T-helper 1 cell treated with Interleukin-12 subunit alpha and Interleukin-12 subunit beta and Interleukin-4 antibody, amounts not matched to agents 30 μg/mL and 1 μg/mL, for 36 hours (primary cell): ENCODE data around the gene HYCC2.
"Not testable (repeated sequence)": the region's sequence is repeated elsewhere in the genome, so short reads cannot be mapped to it uniquely, and the experiment has no call there.

Experiments
- H3K27ac Mint-ChIP-seq: one replicate; pipeline ENCODE4 v1.8.0; 2021; ENCODE audit warnings: mild to moderate bottlenecking, mixed read lengths
- H3K27me3 Mint-ChIP-seq: one replicate; pipeline ENCODE4 v1.8.0; 2021; ENCODE audit warnings: low read depth, mixed read lengths
- H3K36me3 Mint-ChIP-seq: one replicate; pipeline ENCODE4 v1.8.0; 2021; ENCODE audit warnings: low read depth, mixed read lengths
- H3K4me1 Mint-ChIP-seq: one replicate; pipeline ENCODE4 v1.8.0; 2021; ENCODE audit warnings: low read depth, mixed read lengths
- H3K4me3 Mint-ChIP-seq: one replicate; pipeline ENCODE4 v1.8.0; 2021; ENCODE audit warnings: mild to moderate bottlenecking, moderate library complexity, mixed read lengths
- H3K9me3 Mint-ChIP-seq: one replicate; pipeline ENCODE4 v1.8.0; 2021; ENCODE audit warnings: mixed read lengths

Gene HYCC2

GRCh38 chr2:201071479-201072200, at the start of gene HYCC2, which contains the start of gene NDUFB3:
Gene HYCC2 (minus strand): TSS chr2:201071671. CDS start chr2:201024009, 47,662 bp downstream.
Gene NDUFB3 (plus strand): TSS chr2:201072001. CDS start chr2:201078883, 6,882 bp downstream.
- Mint-ChIP-seq H3K4me3 (peak within 1 kb of the TSS; percentile 94), H3K27me3 (no peaks in the 10 kb centered on the region), H3K36me3 (peaks cover 3% of the 10 kb centered on the region), H3K9me3 (no peaks in the 10 kb centered on the region), H3K4me1 (peaks cover 39% of the 10 kb centered on the region), H3K27ac (peak within 1 kb of the TSS; percentile 90)

DNA sequence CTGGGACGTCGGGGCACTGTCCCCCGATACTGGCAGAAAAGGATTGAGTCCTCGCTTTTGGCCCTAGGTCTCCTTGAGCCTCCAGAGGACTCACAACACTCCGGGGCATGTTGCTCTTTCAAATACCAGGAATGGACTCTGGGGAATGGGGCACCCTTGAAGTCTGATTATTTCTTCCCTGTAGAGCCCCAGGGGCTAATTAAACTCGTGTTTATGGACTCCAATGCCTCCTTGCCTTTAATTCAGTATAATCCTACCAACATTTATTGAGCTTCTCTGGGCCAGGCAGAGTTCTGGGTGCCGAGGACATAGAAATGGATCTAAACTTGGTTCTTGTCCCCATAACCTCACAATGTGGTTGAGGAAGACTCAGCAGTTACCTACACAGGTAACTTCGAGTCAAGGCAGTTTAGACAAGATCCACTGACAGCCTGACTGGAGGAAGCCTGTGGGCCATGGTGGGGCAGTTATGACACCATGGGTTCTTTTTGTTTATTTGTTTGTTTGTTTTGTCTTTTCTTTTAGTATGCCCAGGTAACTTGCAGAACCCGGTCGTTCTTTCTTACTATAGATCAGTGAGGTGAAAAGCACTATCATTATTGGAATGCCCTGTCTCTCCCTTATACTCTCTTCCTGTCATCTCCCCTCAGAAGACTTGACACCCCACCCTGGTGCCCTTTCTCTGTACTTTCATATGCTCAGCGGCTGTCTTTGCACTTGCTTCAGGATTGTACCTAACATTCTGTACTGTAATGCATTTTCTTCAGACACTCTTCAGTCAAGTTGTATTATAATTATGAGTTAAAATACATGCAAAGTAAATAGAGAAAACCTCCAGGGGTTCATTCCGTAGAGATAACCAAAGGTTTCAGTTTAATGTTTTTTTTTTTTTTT, 47.7 kb upstream of the HYCC2 start:
- Mint-ChIP-seq H3K9me3 (no peaks in the 10 kb centered on the region), H3K4me3 (peak overlapping the region; percentile 97), H3K4me1 (peaks cover 51% of the 10 kb centered on the region), H3K27me3 (no peaks in the 10 kb centered on the region), H3K36me3 (peaks cover 51% of the 10 kb centered on the region), H3K27ac (peak overlapping the region; percentile 94)

DNA sequence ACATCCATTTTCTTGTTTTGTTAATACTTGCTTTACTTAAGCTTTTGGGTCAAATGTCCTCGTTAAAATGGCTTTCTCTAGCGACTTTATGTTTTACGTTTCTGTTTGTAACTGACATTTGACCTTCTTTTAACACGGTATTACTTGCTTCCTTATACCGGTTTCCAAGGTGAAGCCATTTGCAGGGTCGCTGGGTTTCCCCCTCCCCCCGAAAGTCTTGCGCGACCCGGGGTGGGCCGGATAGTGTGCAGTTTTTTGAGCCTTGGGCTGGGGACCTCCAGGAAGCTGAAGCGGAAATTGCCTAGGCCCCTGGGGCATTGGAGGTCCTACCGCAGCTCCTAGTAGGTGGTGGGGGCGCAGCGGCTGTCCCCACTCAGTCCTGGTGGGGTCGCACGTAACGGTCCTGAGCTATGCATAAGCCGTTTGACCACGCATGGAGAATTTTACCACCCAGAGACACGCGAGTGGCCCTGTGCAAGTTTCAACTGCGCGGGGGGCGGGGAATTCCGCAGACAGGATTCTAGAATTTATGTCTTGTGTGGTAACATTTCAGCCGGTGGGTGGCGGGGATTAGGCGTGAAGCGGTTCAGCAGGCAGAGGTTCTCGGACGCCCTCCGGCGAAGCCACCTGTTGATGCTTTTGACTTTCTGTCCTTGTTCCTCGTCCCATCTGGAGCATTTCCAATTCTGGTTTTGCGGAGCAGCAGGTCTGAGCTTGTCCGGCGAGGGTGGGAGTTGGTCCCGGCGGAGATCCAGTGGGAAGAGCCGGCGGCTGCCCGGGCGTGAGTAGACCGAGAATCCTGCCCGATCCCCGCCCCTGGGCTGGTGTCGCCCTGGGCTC, 46.9 kb upstream of the HYCC2 start:
- Mint-ChIP-seq H3K4me1 (peaks cover 47% of the 10 kb centered on the region), H3K9me3 (no peaks in the 10 kb centered on the region), H3K27me3 (no peaks in the 10 kb centered on the region), H3K27ac (peak overlapping the region; percentile 94), H3K4me3 (peak overlapping the region; percentile 97), H3K36me3 (peaks cover 44% of the 10 kb centered on the region)

GRCh38 chr2:201117735-201118094, 46.2 kb upstream of the HYCC2 start:
- not testable (repeated sequence) for H3K9me3 Mint-ChIP-seq, H3K27me3 Mint-ChIP-seq
- Mint-ChIP-seq H3K4me1 (peaks cover 43% of the 10 kb centered on the region), H3K4me3 (peak overlapping the region; percentile 97), H3K27ac (peak overlapping the region; percentile 94), H3K36me3 (peaks cover 40% of the 10 kb centered on the region)

GRCh38 chr2:201116959-201117734, 45.7 kb upstream of the HYCC2 start:
- Mint-ChIP-seq H3K36me3 (peaks cover 35% of the 10 kb centered on the region), H3K9me3 (no peaks in the 10 kb centered on the region), H3K4me3 (peak overlapping the region; percentile 97), H3K4me1 (peaks cover 38% of the 10 kb centered on the region), H3K27me3 (no peaks in the 10 kb centered on the region), H3K27ac (peak overlapping the region; percentile 94)

DNA sequence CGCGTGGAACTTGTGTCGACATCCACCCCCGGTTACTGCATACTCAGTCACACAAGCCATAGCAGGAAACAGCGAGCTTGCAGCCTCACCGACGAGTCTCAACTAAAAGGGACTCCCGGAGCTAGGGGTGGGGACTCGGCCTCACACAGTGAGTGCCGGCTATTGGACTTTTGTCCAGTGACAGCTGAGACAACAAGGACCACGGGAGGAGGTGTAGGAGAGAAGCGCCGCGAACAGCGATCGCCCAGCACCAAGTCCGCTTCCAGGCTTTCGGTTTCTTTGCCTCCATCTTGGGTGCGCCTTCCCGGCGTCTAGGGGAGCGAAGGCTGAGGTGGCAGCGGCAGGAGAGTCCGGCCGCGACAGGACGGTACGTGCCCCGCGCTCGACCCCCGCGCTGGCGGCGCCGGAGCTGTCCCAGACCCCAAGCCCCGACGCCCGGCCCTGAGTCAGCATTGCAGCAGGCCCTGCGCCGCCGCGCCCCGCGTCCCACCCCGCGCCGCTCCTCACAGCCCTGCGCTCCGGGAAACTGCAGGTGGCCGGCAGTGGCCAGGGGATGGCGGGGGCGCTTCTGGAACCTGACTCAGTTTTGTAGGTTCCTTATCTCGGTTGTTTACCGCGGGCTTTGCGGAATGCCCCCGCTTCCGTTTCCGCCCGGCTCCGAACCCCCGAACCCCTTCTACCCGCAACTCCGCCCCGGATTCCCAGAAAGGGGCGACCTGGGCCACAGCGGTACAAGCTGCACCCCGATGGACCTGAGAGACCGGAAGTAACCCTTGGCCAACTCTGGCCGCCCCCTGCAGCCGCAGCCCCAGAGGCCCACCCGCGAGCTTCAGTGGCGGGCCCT, 44.9 kb upstream of the HYCC2 start, which contains the start of gene CFLAR:
Gene CFLAR, plus strand, starts transcription at position 50 of the 844 bp plus-strand sequence. CDS start 13,702 bp downstream, outside the sequence.
- Mint-ChIP-seq H3K27ac (peak within 1 kb of the TSS; percentile 99), H3K4me3 (peak within 1 kb of the TSS; percentile 97), H3K9me3 (no peaks in the 10 kb centered on the region), H3K36me3 (peaks cover 29% of the 10 kb centered on the region), H3K4me1 (peaks cover 35% of the 10 kb centered on the region), H3K27me3 (no peaks in the 10 kb centered on the region)

- Mint-ChIP-seq H3K4me3 (peak overlapping the region; percentile 97), H3K9me3 (no peaks in the 10 kb centered on the region), H3K27me3 (no peaks in the 10 kb centered on the region), H3K4me1 (peaks cover 28% of the 10 kb centered on the region), H3K27ac (peak overlapping the region; percentile 99), H3K36me3 (peaks cover 16% of the 10 kb centered on the region)
Observed at GRCh38 chr2:201114846-201115245, 43.4 kb upstream of the HYCC2 start.

GRCh38 chr2:201114350-201114749, 42.9 kb upstream of the HYCC2 start:
- H3K9me3 Mint-ChIP-seq, result no peaks in the 10 kb centered on the region
- peak overlapping the region; percentile 99 for H3K27ac Mint-ChIP-seq
- no peaks in the 10 kb centered on the region for H3K27me3 Mint-ChIP-seq
- peaks cover 28% of the 10 kb centered on the region for H3K4me1 Mint-ChIP-seq
- peaks cover 13% of the 10 kb centered on the region for H3K36me3 Mint-ChIP-seq
- H3K4me3 Mint-ChIP-seq, result peak overlapping the region; percentile 97

DNA sequence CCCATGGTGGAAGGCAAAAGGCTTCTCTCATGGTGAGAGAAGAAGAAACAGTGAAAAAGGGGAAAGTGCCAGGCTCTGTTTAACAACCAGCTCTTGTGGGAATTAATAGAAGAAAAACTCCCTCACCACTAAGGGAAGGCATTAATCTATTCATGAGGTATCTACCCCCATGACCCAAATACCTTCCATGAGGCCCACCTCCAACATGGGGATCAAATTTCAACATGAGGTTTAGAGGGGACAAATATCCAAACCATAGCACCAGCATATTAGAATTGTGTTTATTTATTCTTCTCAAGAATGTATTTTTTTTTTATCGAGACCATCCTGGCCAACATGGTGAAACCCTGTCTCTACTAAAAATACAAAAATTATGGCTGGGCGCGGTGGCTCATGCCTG, 39.6 kb upstream of the HYCC2 start:
- H3K4me3 Mint-ChIP-seq, result no peak overlapping the region
- peaks cover 11% of the 10 kb centered on the region for H3K36me3 Mint-ChIP-seq
- no peak overlapping the region for H3K27ac Mint-ChIP-seq
- no peaks in the 10 kb centered on the region for H3K27me3 Mint-ChIP-seq
- no peaks in the 10 kb centered on the region for H3K9me3 Mint-ChIP-seq
- peaks cover 20% of the 10 kb centered on the region for H3K4me1 Mint-ChIP-seq

DNA sequence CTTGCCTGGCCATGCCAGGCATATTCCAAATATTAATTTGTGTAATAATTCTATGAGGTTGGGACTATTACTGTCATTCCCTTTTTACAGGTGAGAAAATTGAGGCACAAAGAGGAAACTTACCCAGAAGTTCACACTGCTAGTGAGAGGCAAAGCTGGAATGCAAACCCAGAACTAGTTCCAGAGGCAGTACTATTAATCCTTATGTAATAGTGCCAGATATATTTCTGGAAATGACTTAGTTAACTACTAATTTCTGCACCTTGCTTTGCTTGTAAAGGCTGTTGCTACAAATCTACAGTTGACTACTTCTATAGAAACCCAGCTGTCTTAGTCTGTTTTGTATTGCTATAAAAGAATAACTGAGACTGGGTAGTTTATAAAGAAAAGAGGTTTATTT, 39.1 kb upstream of the HYCC2 start:
- no peak overlapping the region for H3K27ac Mint-ChIP-seq
- H3K9me3 Mint-ChIP-seq, result no peaks in the 10 kb centered on the region
- H3K36me3 Mint-ChIP-seq, result peaks cover 9% of the 10 kb centered on the region
- H3K27me3 Mint-ChIP-seq, result no peaks in the 10 kb centered on the region
- peaks cover 16% of the 10 kb centered on the region for H3K4me1 Mint-ChIP-seq
- H3K4me3 Mint-ChIP-seq, result no peak overlapping the region

GRCh38 chr2:201109186-201109585, 37.7 kb upstream of the HYCC2 start:
- H3K4me3 Mint-ChIP-seq, result no peak overlapping the region
- H3K9me3 Mint-ChIP-seq, result no peaks in the 10 kb centered on the region
- no peak overlapping the region for H3K27ac Mint-ChIP-seq
- H3K4me1 Mint-ChIP-seq, result peaks cover 6% of the 10 kb centered on the region
- H3K36me3 Mint-ChIP-seq, result peaks cover 2% of the 10 kb centered on the region
- H3K27me3 Mint-ChIP-seq, result no peaks in the 10 kb centered on the region

- H3K36me3 Mint-ChIP-seq, result peaks cover 2% of the 10 kb centered on the region
- H3K27ac Mint-ChIP-seq, result no peak overlapping the region
- H3K9me3 Mint-ChIP-seq, result no peaks in the 10 kb centered on the region
- no peaks in the 10 kb centered on the region for H3K27me3 Mint-ChIP-seq
- peaks cover 2% of the 10 kb centered on the region for H3K4me1 Mint-ChIP-seq
- H3K4me3 Mint-ChIP-seq, result no peak overlapping the region
Observed at GRCh38 chr2:201108341-201108740, 36.9 kb upstream of the HYCC2 start.

GRCh38 chr2:201107624-201108023, 36.2 kb upstream of the HYCC2 start:
- H3K9me3 Mint-ChIP-seq, result no peaks in the 10 kb centered on the region
- H3K27ac Mint-ChIP-seq, result no peak overlapping the region
- no peaks in the 10 kb centered on the region for H3K27me3 Mint-ChIP-seq
- peaks cover 2% of the 10 kb centered on the region for H3K36me3 Mint-ChIP-seq
- H3K4me3 Mint-ChIP-seq, result no peak overlapping the region
- H3K4me1 Mint-ChIP-seq, result no peaks in the 10 kb centered on the region
